Heart left ventricle (tissue), 13 donors: Measurements from ENCODE around the gene MIB1.

ENCODE experiments used
- CTCF ChIP-seq, 12 donors: fragments of 200-600 bp; sonication (generic) in 4 of 12; IDR thresholded peaks; one replicate each; pipeline versions ENCODE4 v1.5.0 to v1.8.0; 2018 to 2022; ENCODE audit warnings: antibody characterized with exemption in 12 of 12, mild to moderate bottlenecking in 5 of 12
- POLR2A ChIP-seq, 2 donors: fragments of 450-650 bp; IDR thresholded peaks; one replicate each; pipeline ENCODE4 v1.6.1; 2017; ENCODE audit warnings: antibody characterized with exemption in 2 of 2, mild to moderate bottlenecking in 2 of 2, moderate library complexity in 2 of 2
- donor health status: ischemic (EF 13 %, LVEDD 7.1; RV severe dilation, severe dysfunction).
- donor health status: DM: no; HTN: yes; CAD: no.
- donor health status: DM: no; HTN: no; CAD: no.
- donor health status: ischemic (EF 25% LVEDD 6.9; RV normal size, moderate dysfunction).
- donor health status: ischemic (EF 25% LVEDD 5.7; RV mildly dilated, moderate dysfunction).
- donor health status: ischemic (EF 35%, LVEDD 5.7; RV mildly dilated, moderate dysfunction).
- donor health status: nonischemic (EF 11% LVEDD 7.7; RV severe dilation, severe dysfunction).
- donor health status: DM: yes; HTN: yes; CAD: no.
- donor health status: PGD.
- donor health status: ischemic (EF 29% LVEDD 5.4; RV normal size, mild dysfunction).
- donor health status: nonischemic (EF 23%, LVEDD 6.1; RV moderate dilation, normal function).

- TF ChIP-seq CTCF (IDR thresholded peaks at IDR 0.05) (no peak), POLR2A (IDR thresholded peaks at IDR 0.05) (no peak)
Observed at GRCh38 chr18:21777814-21778213, 37.2 kb downstream of the MIB1 start.
